ENCODE data around the gene FUBP1. TPM values are rescaled to one million over a fixed set of nuclear protein-coding genes. Genes with fewer than 3 reads are reported as not detected.

FUBP1 gene
- total RNA-seq, 1 donor from 2014 or later: 128 TPM

- Histone ChIP-seq H3K9me3 (ENCODE audit: insufficient read depth, low read depth, low read length) (no peaks in the 10 kb centered on the region), H3K4me2 (ENCODE audit: low read length) (no peak overlapping the region), H3K4me1 (ENCODE audit: insufficient read depth, low read length) (peaks cover 4% of the 10 kb centered on the region), H3K27me3 (ENCODE audit: insufficient read depth, low read length) (no peaks in the 10 kb centered on the region), H3K4me3 (ENCODE audit: insufficient read depth, low read depth, low read length) (no peak overlapping the region), H4K20me1 (ENCODE audit: insufficient read depth, low read length) (peaks cover 87% of the 10 kb centered on the region), H3K79me2 (ENCODE audit: insufficient read depth, low read length) (peaks cover 95% of the 10 kb centered on the region), H2AFZ (ENCODE audit: low read depth, low read length) (no peak overlapping the region), H3K27ac (ENCODE audit: low read depth, low read length) (no peak overlapping the region), H3K9ac (ENCODE audit: low read length) (no peak overlapping the region), H3K36me3 (ENCODE audit: insufficient read depth, low read length) (peaks cover 46% of the 10 kb centered on the region)
- TF ChIP-seq EZH2 (IDR thresholded peaks at IDR 0.05; ENCODE audit: insufficient read depth, low read length) (no peak), CTCF (IDR thresholded peaks at IDR 0.05; ENCODE audit: insufficient read depth, low read depth, low read length) (no peak)
- Mint-ChIP-seq H3K4me1 (ENCODE audit: low read depth, unreplicated experiment) (peaks cover 14% of the 10 kb centered on the region), H3K4me3 (ENCODE audit: unreplicated experiment) (no peak overlapping the region), H3K27me3 (ENCODE audit: low read depth, unreplicated experiment) (no peaks in the 10 kb centered on the region), H3K36me3 (ENCODE audit: low read depth, unreplicated experiment) (peaks cover 19% of the 10 kb centered on the region), H3K27ac (ENCODE audit: unreplicated experiment) (no peak overlapping the region), H3K9me3 (ENCODE audit: unreplicated experiment) (no peaks in the 10 kb centered on the region)
- FAIRE-seq (no peak), DNase-seq (ENCODE audit: low read depth) (no peak)
Measured at GRCh38 chr1:77970192-77970591, 8.7 kb downstream of the FUBP1 start.

GRCh38 chr1:77966291-77966690 lies 12.6 kb downstream of the FUBP1 start:
- no peak for FAIRE-seq
- Histone ChIP-seq H2AFZ (ENCODE audit: low read depth, low read length) (no peak overlapping the region), H3K9ac (ENCODE audit: low read length) (no peak overlapping the region), H3K27ac (ENCODE audit: low read depth, low read length) (no peak overlapping the region), H3K79me2 (ENCODE audit: insufficient read depth, low read length) (peaks cover 93% of the 10 kb centered on the region), H4K20me1 (ENCODE audit: insufficient read depth, low read length) (peaks cover 68% of the 10 kb centered on the region), H3K4me2 (ENCODE audit: low read length) (no peak overlapping the region), H3K4me3 (ENCODE audit: insufficient read depth, low read depth, low read length) (no peak overlapping the region), H3K4me1 (ENCODE audit: insufficient read depth, low read length) (no peaks in the 10 kb centered on the region), H3K36me3 (ENCODE audit: insufficient read depth, low read length) (peaks cover 81% of the 10 kb centered on the region), H3K27me3 (ENCODE audit: insufficient read depth, low read length) (no peaks in the 10 kb centered on the region), H3K9me3 (ENCODE audit: insufficient read depth, low read depth, low read length) (no peaks in the 10 kb centered on the region)
- H3K9me3 Mint-ChIP-seq (ENCODE audit: unreplicated experiment): no peaks in the 10 kb centered on the region
- no peak overlapping the region for H3K4me3 Mint-ChIP-seq (ENCODE audit: unreplicated experiment)
- H3K27me3 Mint-ChIP-seq (ENCODE audit: low read depth, unreplicated experiment): no peaks in the 10 kb centered on the region
- TF ChIP-seq CTCF (IDR thresholded peaks at IDR 0.05; ENCODE audit: insufficient read depth, low read depth, low read length) (no peak), EZH2 (IDR thresholded peaks at IDR 0.05; ENCODE audit: insufficient read depth, low read length) (no peak)
- peak overlapping the region; percentile 56 for H3K27ac Mint-ChIP-seq (ENCODE audit: unreplicated experiment)
- peaks cover 19% of the 10 kb centered on the region for H3K4me1 Mint-ChIP-seq (ENCODE audit: low read depth, unreplicated experiment)
- DNase-seq (ENCODE audit: low read depth): no peak
- peaks cover 34% of the 10 kb centered on the region for H3K36me3 Mint-ChIP-seq (ENCODE audit: low read depth, unreplicated experiment)

- H4K20me1 ChIP-seq (ENCODE audit: insufficient read depth, low read length): peaks cover 58% of the 10 kb centered on the region
- H3K27me3 Mint-ChIP-seq (ENCODE audit: low read depth, unreplicated experiment): no peaks in the 10 kb centered on the region
- no peak overlapping the region for H3K4me3 Mint-ChIP-seq (ENCODE audit: unreplicated experiment)
- H3K4me2 ChIP-seq (ENCODE audit: low read length): no peak overlapping the region
- FAIRE-seq: no peak
- no peaks in the 10 kb centered on the region for H3K4me1 ChIP-seq (ENCODE audit: insufficient read depth, low read length)
- H3K36me3 Mint-ChIP-seq (ENCODE audit: low read depth, unreplicated experiment): peaks cover 32% of the 10 kb centered on the region
- no peaks in the 10 kb centered on the region for H3K9me3 ChIP-seq (ENCODE audit: insufficient read depth, low read depth, low read length)
- H2AFZ ChIP-seq (ENCODE audit: low read depth, low read length): no peak overlapping the region
- H3K4me3 ChIP-seq (ENCODE audit: insufficient read depth, low read depth, low read length): no peak overlapping the region
- no peak overlapping the region for H3K27ac Mint-ChIP-seq (ENCODE audit: unreplicated experiment)
- TF ChIP-seq EZH2 (IDR thresholded peaks at IDR 0.05; ENCODE audit: insufficient read depth, low read length) (no peak), CTCF (IDR thresholded peaks at IDR 0.05; ENCODE audit: insufficient read depth, low read depth, low read length) (no peak)
- H3K4me1 Mint-ChIP-seq (ENCODE audit: low read depth, unreplicated experiment): peaks cover 12% of the 10 kb centered on the region
- H3K36me3 ChIP-seq (ENCODE audit: insufficient read depth, low read length): peaks cover 94% of the 10 kb centered on the region
- H3K79me2 ChIP-seq (ENCODE audit: insufficient read depth, low read length): peaks cover 93% of the 10 kb centered on the region
- no peak for DNase-seq (ENCODE audit: low read depth)
- H3K27me3 ChIP-seq (ENCODE audit: insufficient read depth, low read length): no peaks in the 10 kb centered on the region
- no peaks in the 10 kb centered on the region for H3K9me3 Mint-ChIP-seq (ENCODE audit: unreplicated experiment)
- H3K9ac ChIP-seq (ENCODE audit: low read length): peak overlapping the region; percentile 11
- peak overlapping the region; percentile 2 for H3K27ac ChIP-seq (ENCODE audit: low read depth, low read length)
Measured at GRCh38 chr1:77961392-77961791, 17.5 kb downstream of the FUBP1 start.
